WTC11 (cell line): ENCODE data around the gene TRIP12.

Source experiments
- ATF1 ChIP-seq: sonication (generic); formaldehyde crosslinking; IDR thresholded peaks from 2 replicates; pipeline ENCODE4 v1.8.1; 2023; ENCODE audit warnings: mild to moderate bottlenecking, moderate library complexity, missing genetic modification reagents
- CREB1 ChIP-seq: sonication (generic); formaldehyde crosslinking; IDR thresholded peaks from 2 replicates; pipeline ENCODE4 v1.8.0; 2023; ENCODE audit warnings: mild to moderate bottlenecking, missing genetic modification reagents
- CREM ChIP-seq: sonication (generic); formaldehyde crosslinking; IDR thresholded peaks from 2 replicates; pipeline ENCODE4 v1.8.1; 2022; ENCODE audit warnings: mild to moderate bottlenecking, missing genetic modification reagents, moderate library complexity
- HMGA2 ChIP-seq: fragments of 250-450 bp; sonication (Bioruptor Pico); IDR thresholded peaks from 2 replicates; pipeline ENCODE4 v1.4.0; 2021; ENCODE audit warnings: mild to moderate bottlenecking, moderate library complexity
- NR1H2 ChIP-seq: sonication (generic); formaldehyde crosslinking; IDR thresholded peaks from 2 replicates; pipeline ENCODE4 v1.9.0; 2021; ENCODE audit warnings: mild to moderate bottlenecking, moderate library complexity, missing genetic modification reagents
- ZNF121 ChIP-seq: sonication (generic); formaldehyde crosslinking; IDR thresholded peaks from 2 replicates; pipeline ENCODE4 v1.8.0; 2023; ENCODE audit warnings: missing genetic modification reagents
- ZNF263 ChIP-seq: sonication (generic); formaldehyde crosslinking; IDR thresholded peaks from 2 replicates; pipeline ENCODE4 v1.8.1; 2022; ENCODE audit warnings: low read depth, mild to moderate bottlenecking, moderate library complexity, missing genetic modification reagents
- ZNF281 ChIP-seq: sonication (generic); formaldehyde crosslinking; IDR thresholded peaks from 2 replicates; pipeline ENCODE4 v1.8.0; 2023; ENCODE audit warnings: mild to moderate bottlenecking, missing genetic modification reagents
- TF ChIP-seq, protein P1 (sequence below): fragments of 200-600 bp; IDR thresholded peaks from 2 replicates; pipeline ENCODE4 v1.8.0; 2022; ENCODE audit warnings: antibody characterized with exemption
- TF ChIP-seq, protein P2 (sequence below): fragments of 250-450 bp; sonication (Bioruptor Pico); IDR thresholded peaks from 2 replicates; pipeline ENCODE4 v1.9.0; 2021; ENCODE audit warnings: moderate library complexity, mild to moderate bottlenecking, inconsistent platforms, borderline replicate concordance
- TF ChIP-seq, protein P3 (sequence below): sonication (generic); formaldehyde crosslinking; IDR thresholded peaks from 2 replicates; pipeline ENCODE4 v1.8.1; 2023; ENCODE audit warnings: mild to moderate bottlenecking, moderate library complexity, missing genetic modification reagents
- TF ChIP-seq, protein P4 (sequence below): sonication (generic); formaldehyde crosslinking; IDR thresholded peaks from 2 replicates; pipeline ENCODE4 v1.8.1; 2023; ENCODE audit warnings: mild to moderate bottlenecking, missing genetic modification reagents, borderline replicate concordance
- TF ChIP-seq, protein P5 (sequence below): sonication (generic); formaldehyde crosslinking; IDR thresholded peaks from 2 replicates; pipeline ENCODE4 v1.8.0; 2022; ENCODE audit warnings: mild to moderate bottlenecking, missing genetic modification reagents

DNA sequence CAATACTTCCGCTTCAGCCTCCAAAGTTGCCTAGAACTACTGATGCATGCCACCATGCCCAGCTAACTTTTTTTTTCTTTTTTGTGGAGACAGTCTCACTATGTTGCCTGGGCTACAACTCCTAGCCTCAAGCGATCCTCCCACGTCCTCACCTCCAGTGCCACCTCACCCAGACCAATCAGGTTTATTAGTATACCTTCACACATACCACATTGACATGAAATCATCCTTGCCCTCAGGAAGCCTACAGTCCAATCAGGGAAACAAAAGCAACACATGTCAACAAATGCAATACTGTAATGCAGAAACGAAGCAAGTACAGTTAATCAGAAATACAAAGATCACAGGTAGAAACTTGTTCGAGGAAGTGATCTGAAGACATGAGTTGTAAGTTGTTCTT, 4.0 kb downstream of the TRIP12 start:
- TF ChIP-seq CREB1 (CRISPR knock-in tag) (no peak), ZNF263 (CRISPR knock-in tag) (no peak), CREM (no peak), ATF1 (no peak), NR1H2 (CRISPR knock-in tag) (no peak), ZNF121 (CRISPR knock-in tag) (no peak), ZNF281 (CRISPR knock-in tag) (no peak), HMGA2 (CRISPR knock-in tag) (no peak)
- TF ChIP-seq, protein P1, sequence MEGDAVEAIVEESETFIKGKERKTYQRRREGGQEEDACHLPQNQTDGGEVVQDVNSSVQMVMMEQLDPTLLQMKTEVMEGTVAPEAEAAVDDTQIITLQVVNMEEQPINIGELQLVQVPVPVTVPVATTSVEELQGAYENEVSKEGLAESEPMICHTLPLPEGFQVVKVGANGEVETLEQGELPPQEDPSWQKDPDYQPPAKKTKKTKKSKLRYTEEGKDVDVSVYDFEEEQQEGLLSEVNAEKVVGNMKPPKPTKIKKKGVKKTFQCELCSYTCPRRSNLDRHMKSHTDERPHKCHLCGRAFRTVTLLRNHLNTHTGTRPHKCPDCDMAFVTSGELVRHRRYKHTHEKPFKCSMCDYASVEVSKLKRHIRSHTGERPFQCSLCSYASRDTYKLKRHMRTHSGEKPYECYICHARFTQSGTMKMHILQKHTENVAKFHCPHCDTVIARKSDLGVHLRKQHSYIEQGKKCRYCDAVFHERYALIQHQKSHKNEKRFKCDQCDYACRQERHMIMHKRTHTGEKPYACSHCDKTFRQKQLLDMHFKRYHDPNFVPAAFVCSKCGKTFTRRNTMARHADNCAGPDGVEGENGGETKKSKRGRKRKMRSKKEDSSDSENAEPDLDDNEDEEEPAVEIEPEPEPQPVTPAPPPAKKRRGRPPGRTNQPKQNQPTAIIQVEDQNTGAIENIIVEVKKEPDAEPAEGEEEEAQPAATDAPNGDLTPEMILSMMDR, result no peak
- TF ChIP-seq, protein P2, sequence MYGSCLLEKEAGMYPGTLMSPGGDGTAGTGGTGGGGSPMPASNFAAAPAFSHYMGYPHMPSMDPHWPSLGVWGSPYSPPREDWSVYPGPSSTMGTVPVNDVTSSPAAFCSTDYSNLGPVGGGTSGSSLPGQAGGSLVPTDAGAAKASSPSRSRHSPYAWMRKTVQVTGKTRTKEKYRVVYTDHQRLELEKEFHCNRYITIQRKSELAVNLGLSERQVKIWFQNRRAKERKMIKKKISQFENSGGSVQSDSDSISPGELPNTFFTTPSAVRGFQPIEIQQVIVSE, result no peak
- TF ChIP-seq, protein P3, sequence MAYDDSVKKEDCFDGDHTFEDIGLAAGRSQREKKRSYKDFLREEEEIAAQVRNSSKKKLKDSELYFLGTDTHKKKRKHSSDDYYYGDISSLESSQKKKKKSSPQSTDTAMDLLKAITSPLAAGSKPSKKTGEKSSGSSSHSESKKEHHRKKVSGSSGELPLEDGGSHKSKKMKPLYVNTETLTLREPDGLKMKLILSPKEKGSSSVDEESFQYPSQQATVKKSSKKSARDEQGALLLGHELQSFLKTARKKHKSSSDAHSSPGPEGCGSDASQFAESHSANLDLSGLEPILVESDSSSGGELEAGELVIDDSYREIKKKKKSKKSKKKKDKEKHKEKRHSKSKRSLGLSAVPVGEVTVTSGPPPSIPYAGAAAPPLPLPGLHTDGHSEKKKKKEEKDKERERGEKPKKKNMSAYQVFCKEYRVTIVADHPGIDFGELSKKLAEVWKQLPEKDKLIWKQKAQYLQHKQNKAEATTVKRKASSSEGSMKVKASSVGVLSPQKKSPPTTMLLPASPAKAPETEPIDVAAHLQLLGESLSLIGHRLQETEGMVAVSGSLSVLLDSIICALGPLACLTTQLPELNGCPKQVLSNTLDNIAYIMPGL, result no peak
- TF ChIP-seq, protein P4, sequence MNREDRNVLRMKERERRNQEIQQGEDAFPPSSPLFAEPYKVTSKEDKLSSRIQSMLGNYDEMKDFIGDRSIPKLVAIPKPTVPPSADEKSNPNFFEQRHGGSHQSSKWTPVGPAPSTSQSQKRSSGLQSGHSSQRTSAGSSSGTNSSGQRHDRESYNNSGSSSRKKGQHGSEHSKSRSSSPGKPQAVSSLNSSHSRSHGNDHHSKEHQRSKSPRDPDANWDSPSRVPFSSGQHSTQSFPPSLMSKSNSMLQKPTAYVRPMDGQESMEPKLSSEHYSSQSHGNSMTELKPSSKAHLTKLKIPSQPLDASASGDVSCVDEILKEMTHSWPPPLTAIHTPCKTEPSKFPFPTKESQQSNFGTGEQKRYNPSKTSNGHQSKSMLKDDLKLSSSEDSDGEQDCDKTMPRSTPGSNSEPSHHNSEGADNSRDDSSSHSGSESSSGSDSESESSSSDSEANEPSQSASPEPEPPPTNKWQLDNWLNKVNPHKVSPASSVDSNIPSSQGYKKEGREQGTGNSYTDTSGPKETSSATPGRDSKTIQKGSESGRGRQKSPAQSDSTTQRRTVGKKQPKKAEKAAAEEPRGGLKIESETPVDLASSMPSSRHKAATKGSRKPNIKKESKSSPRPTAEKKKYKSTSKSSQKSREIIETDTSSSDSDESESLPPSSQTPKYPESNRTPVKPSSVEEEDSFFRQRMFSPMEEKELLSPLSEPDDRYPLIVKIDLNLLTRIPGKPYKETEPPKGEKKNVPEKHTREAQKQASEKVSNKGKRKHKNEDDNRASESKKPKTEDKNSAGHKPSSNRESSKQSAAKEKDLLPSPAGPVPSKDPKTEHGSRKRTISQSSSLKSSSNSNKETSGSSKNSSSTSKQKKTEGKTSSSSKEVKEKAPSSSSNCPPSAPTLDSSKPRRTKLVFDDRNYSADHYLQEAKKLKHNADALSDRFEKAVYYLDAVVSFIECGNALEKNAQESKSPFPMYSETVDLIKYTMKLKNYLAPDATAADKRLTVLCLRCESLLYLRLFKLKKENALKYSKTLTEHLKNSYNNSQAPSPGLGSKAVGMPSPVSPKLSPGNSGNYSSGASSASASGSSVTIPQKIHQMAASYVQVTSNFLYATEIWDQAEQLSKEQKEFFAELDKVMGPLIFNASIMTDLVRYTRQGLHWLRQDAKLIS (CRISPR knock-in tag), result no peak
- TF ChIP-seq, protein P5, sequence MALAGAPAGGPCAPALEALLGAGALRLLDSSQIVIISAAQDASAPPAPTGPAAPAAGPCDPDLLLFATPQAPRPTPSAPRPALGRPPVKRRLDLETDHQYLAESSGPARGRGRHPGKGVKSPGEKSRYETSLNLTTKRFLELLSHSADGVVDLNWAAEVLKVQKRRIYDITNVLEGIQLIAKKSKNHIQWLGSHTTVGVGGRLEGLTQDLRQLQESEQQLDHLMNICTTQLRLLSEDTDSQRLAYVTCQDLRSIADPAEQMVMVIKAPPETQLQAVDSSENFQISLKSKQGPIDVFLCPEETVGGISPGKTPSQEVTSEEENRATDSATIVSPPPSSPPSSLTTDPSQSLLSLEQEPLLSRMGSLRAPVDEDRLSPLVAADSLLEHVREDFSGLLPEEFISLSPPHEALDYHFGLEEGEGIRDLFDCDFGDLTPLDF, result no peak
